Liver (tissue), 9 donors: ENCODE data around the gene THSD7B. TPM values are rescaled to one million over a fixed set of nuclear protein-coding genes. Genes with fewer than 3 reads are reported as not detected.

Experiments used
- DNase-seq: peaks from one replicate; pipeline ENCODE4 v3.0.0-alpha.2; 2017; ENCODE audit warnings: low spot score
- H3K27ac ChIP-seq, 2 donors: one replicate each; pipeline ENCODE4 v1.7.0; 2013; ENCODE audit warnings: inconsistent platforms in 2 of 2, low read length in 2 of 2, control low read depth in 1 of 2, low read depth in 1 of 2, mild to moderate bottlenecking in 1 of 2
- H3K27me3 ChIP-seq, 4 donors: one replicate each; pipeline versions ENCODE4 v1.6.1 to v1.7.0; 2013; ENCODE audit warnings: low read length in 3 of 4, inconsistent platforms in 1 of 4, mild to moderate bottlenecking in 1 of 4, moderate library complexity in 1 of 4; ENCODE audit not compliant: control insufficient read depth in 4 of 4, insufficient read depth in 4 of 4
- H3K36me3 ChIP-seq, 4 donors: one replicate each; pipeline versions ENCODE4 v1.6.1 to v1.7.0; 2013; ENCODE audit warnings: low read length in 3 of 4, mild to moderate bottlenecking in 3 of 4, low read depth in 1 of 4, moderate library complexity in 1 of 4; ENCODE audit not compliant: control insufficient read depth in 4 of 4, insufficient read depth in 3 of 4
- H3K4me1 ChIP-seq, 4 donors: one replicate each; pipeline versions ENCODE4 v1.6.1 to v1.7.0; 2013; ENCODE audit warnings: low read length in 3 of 4, mild to moderate bottlenecking in 3 of 4, moderate library complexity in 1 of 4; ENCODE audit not compliant: control insufficient read depth in 4 of 4, insufficient read depth in 4 of 4
- H3K4me3 ChIP-seq, 3 donors: one replicate each; pipeline versions ENCODE4 v1.6.1 to v1.7.0; 2013; ENCODE audit warnings: low read length in 3 of 3, control low read depth in 1 of 3, low read depth in 1 of 3, mild to moderate bottlenecking in 1 of 3
- H3K9ac ChIP-seq, 2 donors: one replicate each; pipeline ENCODE4 v1.7.0; 2013; ENCODE audit warnings: low read length in 2 of 2, mild to moderate bottlenecking in 2 of 2, moderate library complexity in 2 of 2, control low read depth in 1 of 2, low read depth in 1 of 2
- H3K9me3 ChIP-seq, 4 donors: one replicate each; pipeline versions ENCODE4 v1.6.1 to v1.7.0; 2013; ENCODE audit warnings: low read length in 3 of 4; ENCODE audit not compliant: control insufficient read depth in 4 of 4
- ATF3 ChIP-seq: IDR thresholded peaks from 2 replicates; pipeline ENCODE4 v1.6.1; 2016; ENCODE audit warnings: antibody characterized with exemption
- FOXA1 ChIP-seq: IDR thresholded peaks from 2 replicates; pipeline ENCODE4 v1.6.1; 2016; ENCODE audit warnings: antibody characterized with exemption
- FOXA2 ChIP-seq: IDR thresholded peaks from 2 replicates; pipeline ENCODE4 v1.6.1; 2016; ENCODE audit warnings: antibody characterized with exemption
- GABPA ChIP-seq, 2 donors: IDR thresholded peaks in 1 of 2; conservative IDR thresholded peaks in 1 of 2; 2 replicates each; pipeline ENCODE4 v1.6.1; 2016; ENCODE audit warnings: antibody characterized with exemption in 2 of 2, mild to moderate bottlenecking in 1 of 2, moderate library complexity in 1 of 2
- HNF4G ChIP-seq: IDR thresholded peaks from 2 replicates; pipeline ENCODE4 v1.6.1; 2016; ENCODE audit warnings: antibody characterized with exemption
- JUND ChIP-seq, 2 donors: IDR thresholded peaks; 2 replicates each; pipeline ENCODE4 v1.6.1; 2016; ENCODE audit warnings: antibody characterized with exemption in 2 of 2
- NR2F2 ChIP-seq: IDR thresholded peaks from 2 replicates; pipeline ENCODE4 v1.6.1; 2016; ENCODE audit warnings: antibody characterized with exemption
- RXRA ChIP-seq, 2 donors: IDR thresholded peaks; 2 replicates each; pipeline ENCODE4 v1.6.1; 2017 to 2018; ENCODE audit warnings: antibody characterized with exemption in 2 of 2, mild to moderate bottlenecking in 1 of 2
- SP1 ChIP-seq: IDR thresholded peaks from 2 replicates; pipeline ENCODE4 v1.6.1; 2018; ENCODE audit warnings: antibody characterized with exemption, mild to moderate bottlenecking
- TAF1 ChIP-seq: conservative IDR thresholded peaks from 2 replicates; pipeline ENCODE4 v1.6.1; 2016; ENCODE audit warnings: antibody characterized with exemption, mild to moderate bottlenecking
- ZBTB33 ChIP-seq: IDR thresholded peaks from 2 replicates; pipeline ENCODE4 v1.6.1; 2016; ENCODE audit warnings: antibody characterized with exemption
- WGBS: extraction: QIAGEN DNeasy Blood & Tissue Kit; methylation state at CpG from one replicate; pipeline ENCODE4 v1.1.7; 2013; 5-methylcytosine and 5-hydroxymethylcytosine counted together
- polyA plus RNA-seq, 2 donors: library from polyadenylated mRNA; stranded (reverse) in 1 of 2; unstranded in 1 of 2; fragments of 200-250 nt in 1 of 2; fragments of >200 nt in 1 of 2; fragmentation: Nextera tagmentation in 1 of 2; extraction: Ambion mirVana in 1 of 2; gene quantifications; one replicate each; pipeline versions ENCODE4 v1.2.1 to v1.2.3, GENCODE V29; 2013 to 2015
- total RNA-seq, 2 donors: library from RNA; depleted of rRNA; stranded (reverse); fragments of >200 nt; gene quantifications; one replicate each; pipeline ENCODE4 v1.2.3, GENCODE V29; 2014
- TF ChIP-seq, protein P1 (sequence below): fragments of 150-350 bp; IDR thresholded peaks from 2 replicates; pipeline ENCODE4 v1.5.1; 2017; ENCODE audit warnings: improper control_type of control experiment, low read depth, low read length; ENCODE audit not compliant: missing input control
- TF ChIP-seq, protein P2 (sequence below): IDR thresholded peaks from 2 replicates; pipeline ENCODE4 v1.6.1; 2016; ENCODE audit warnings: antibody characterized with exemption
- donor health status: healthy.
- donor health status: healthy.
- donor health status: healthy.
- donor health status: healthy.
- donor health status: healthy.

THSD7B gene
- total and polyA plus RNA-seq, 4 donors, result 0.01 to 0.75 (median 0.42) TPM; not detected in 1

GRCh38 chr2:136738044-136738443 lies 27.3 kb upstream of the THSD7B start:
- Histone ChIP-seq H3K9me3 (no peaks in the 10 kb centered on the region), H3K9ac (no peak overlapping the region), H3K27ac (no peak overlapping the region), H3K27me3 (no peaks in the 10 kb centered on the region), H3K36me3 (no peaks in the 10 kb centered on the region), H3K4me1 (no peaks in the 10 kb centered on the region), H3K4me3 (no peak overlapping the region)
- TF ChIP-seq FOXA1, result no peak
- TF ChIP-seq, protein P1, sequence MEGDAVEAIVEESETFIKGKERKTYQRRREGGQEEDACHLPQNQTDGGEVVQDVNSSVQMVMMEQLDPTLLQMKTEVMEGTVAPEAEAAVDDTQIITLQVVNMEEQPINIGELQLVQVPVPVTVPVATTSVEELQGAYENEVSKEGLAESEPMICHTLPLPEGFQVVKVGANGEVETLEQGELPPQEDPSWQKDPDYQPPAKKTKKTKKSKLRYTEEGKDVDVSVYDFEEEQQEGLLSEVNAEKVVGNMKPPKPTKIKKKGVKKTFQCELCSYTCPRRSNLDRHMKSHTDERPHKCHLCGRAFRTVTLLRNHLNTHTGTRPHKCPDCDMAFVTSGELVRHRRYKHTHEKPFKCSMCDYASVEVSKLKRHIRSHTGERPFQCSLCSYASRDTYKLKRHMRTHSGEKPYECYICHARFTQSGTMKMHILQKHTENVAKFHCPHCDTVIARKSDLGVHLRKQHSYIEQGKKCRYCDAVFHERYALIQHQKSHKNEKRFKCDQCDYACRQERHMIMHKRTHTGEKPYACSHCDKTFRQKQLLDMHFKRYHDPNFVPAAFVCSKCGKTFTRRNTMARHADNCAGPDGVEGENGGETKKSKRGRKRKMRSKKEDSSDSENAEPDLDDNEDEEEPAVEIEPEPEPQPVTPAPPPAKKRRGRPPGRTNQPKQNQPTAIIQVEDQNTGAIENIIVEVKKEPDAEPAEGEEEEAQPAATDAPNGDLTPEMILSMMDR, result no peak
- no peak for TF ChIP-seq SP1
- no peak for TF ChIP-seq GABPA (IDR thresholded peaks at IDR 0.05 in 1 of 2, conservative IDR thresholded peaks at IDR 0.05 in 1 of 2)
- TF ChIP-seq JUND (IDR thresholded peaks at IDR 0.05), result no peak
- TF ChIP-seq, protein P2, sequence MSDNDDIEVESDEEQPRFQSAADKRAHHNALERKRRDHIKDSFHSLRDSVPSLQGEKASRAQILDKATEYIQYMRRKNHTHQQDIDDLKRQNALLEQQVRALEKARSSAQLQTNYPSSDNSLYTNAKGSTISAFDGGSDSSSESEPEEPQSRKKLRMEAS, result no peak
- 46% methylated on average over 2 of the region's 2 CpGs for WGBS
- no peak for DNase-seq

DNA sequence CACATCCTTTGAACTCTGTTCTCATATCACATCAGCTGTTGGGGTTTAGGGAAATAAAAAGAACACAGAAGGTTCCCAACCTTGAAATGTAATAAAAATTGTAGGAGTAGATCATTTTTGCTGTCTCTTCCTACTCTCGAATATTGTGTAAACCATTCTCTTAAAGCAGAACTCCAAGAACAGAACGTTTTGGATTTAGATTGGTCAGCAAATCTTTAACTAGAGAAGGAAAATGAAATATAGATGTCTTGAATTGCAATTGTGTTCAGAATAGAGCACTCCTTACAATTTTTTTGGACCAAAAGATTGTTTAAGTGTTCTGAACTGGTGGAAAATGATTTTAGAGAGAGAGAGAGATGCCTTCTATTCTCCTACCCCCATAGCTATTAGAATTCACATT lies 23.9 kb upstream of the THSD7B start:
- no peaks in the 10 kb centered on the region for H3K27me3 ChIP-seq
- H3K9ac ChIP-seq, result no peak overlapping the region
- TF ChIP-seq, protein P2, result no peak
- TF ChIP-seq TAF1 (no peak), SP1 (no peak), ATF3 (no peak), GABPA (IDR thresholded peaks at IDR 0.05 in 1 of 2, conservative IDR thresholded peaks at IDR 0.05 in 1 of 2) (no peak)
- WGBS, result 35% methylated on average over 2 of the region's 2 CpGs
- H3K4me3 ChIP-seq, result no peak overlapping the region
- no peaks in the 10 kb centered on the region for H3K4me1 ChIP-seq
- H3K36me3 ChIP-seq, result no peaks in the 10 kb centered on the region
- H3K27ac ChIP-seq, result no peak overlapping the region
- no peaks in the 10 kb centered on the region for H3K9me3 ChIP-seq
- no peak for DNase-seq

GRCh38 chr2:136750065-136750464 lies 15.3 kb upstream of the THSD7B start:
- no peak for DNase-seq
- no peak overlapping the region for H3K9ac ChIP-seq
- no peak overlapping the region for H3K4me3 ChIP-seq
- no peaks in the 10 kb centered on the region for H3K9me3 ChIP-seq
- peaks cover 0 to 7% (median 0%) of the 10 kb centered on the region in 4 donors for H3K27me3 ChIP-seq
- H3K4me1 ChIP-seq, result no peaks in the 10 kb centered on the region
- H3K27ac ChIP-seq, result no peak overlapping the region
- no peak for TF ChIP-seq RXRA (IDR thresholded peaks at IDR 0.05)
- no peak for TF ChIP-seq NR2F2
- TF ChIP-seq ZBTB33, result no peak
- TF ChIP-seq FOXA2, result no peak
- no peak for TF ChIP-seq FOXA1
- TF ChIP-seq HNF4G, result no peak
- WGBS, result 73% methylated on average over 2 of the region's 2 CpGs
- no peaks in the 10 kb centered on the region for H3K36me3 ChIP-seq
